Ishikawa (cell line): ENCODE measurements around the gene TMPRSS7.

Experiments used
- CEBPB ChIP-seq: IDR thresholded peaks from 2 replicates; pipeline ENCODE4 v1.6.1; 2012
- EP300 ChIP-seq: IDR thresholded peaks from 2 replicates; pipeline ENCODE4 v1.6.1; 2012; ENCODE audit warnings: borderline replicate concordance
- FOXM1 ChIP-seq: IDR thresholded peaks from 2 replicates; pipeline ENCODE4 v1.6.1; 2012; ENCODE audit warnings: low read depth, borderline replicate concordance
- MAX ChIP-seq: IDR thresholded peaks from 2 replicates; pipeline ENCODE4 v1.6.1; 2012
- NFIC ChIP-seq: IDR thresholded peaks from 2 replicates; pipeline ENCODE4 v1.6.1; 2012
- RAD21 ChIP-seq: IDR thresholded peaks from 2 replicates; pipeline ENCODE4 v1.6.1; 2012; ENCODE audit warnings: low read depth
- REST ChIP-seq: IDR thresholded peaks from 2 replicates; pipeline ENCODE4 v1.6.1; 2012; ENCODE audit warnings: low read depth, mild to moderate bottlenecking
- TAF1 ChIP-seq: IDR thresholded peaks from 2 replicates; pipeline ENCODE4 v1.6.1; 2012; ENCODE audit warnings: low read depth, mild to moderate bottlenecking
- TEAD4 ChIP-seq: IDR thresholded peaks from 2 replicates; pipeline ENCODE4 v1.6.1; 2012
- YY1 ChIP-seq: IDR thresholded peaks from 2 replicates; pipeline ENCODE4 v1.6.1; 2012; ENCODE audit warnings: low read depth
- ZBTB7A ChIP-seq: IDR thresholded peaks from 2 replicates; pipeline ENCODE4 v1.6.1; 2012; ENCODE audit warnings: low read depth

- TF ChIP-seq TAF1 (no peak), CEBPB (no peak), YY1 (no peak), NFIC (no peak), REST (no peak), MAX (no peak), RAD21 (no peak), TEAD4 (no peak), EP300 (no peak), ZBTB7A (no peak), FOXM1 (no peak)
Observed at GRCh38 chr3:112034436-112034835, at the start of gene TMPRSS7.
